C4-2B (cell line): Measurements from ENCODE around the gene ARHGAP42.
A peak's percentile ranks its signal among the peaks of the same experiment; 100 is the strongest.

Experiments used
- ZFX ChIP-seq: fragments of 450-650 bp; IDR thresholded peaks from 2 replicates; pipeline ENCODE4 v1.6.1; 2017
- TF ChIP-seq, protein P1 (sequence below): fragments of 450-650 bp; conservative IDR thresholded peaks from 2 replicates; pipeline ENCODE4 v1.5.1; 2017; ENCODE audit warnings: mild to moderate bottlenecking

DNA sequence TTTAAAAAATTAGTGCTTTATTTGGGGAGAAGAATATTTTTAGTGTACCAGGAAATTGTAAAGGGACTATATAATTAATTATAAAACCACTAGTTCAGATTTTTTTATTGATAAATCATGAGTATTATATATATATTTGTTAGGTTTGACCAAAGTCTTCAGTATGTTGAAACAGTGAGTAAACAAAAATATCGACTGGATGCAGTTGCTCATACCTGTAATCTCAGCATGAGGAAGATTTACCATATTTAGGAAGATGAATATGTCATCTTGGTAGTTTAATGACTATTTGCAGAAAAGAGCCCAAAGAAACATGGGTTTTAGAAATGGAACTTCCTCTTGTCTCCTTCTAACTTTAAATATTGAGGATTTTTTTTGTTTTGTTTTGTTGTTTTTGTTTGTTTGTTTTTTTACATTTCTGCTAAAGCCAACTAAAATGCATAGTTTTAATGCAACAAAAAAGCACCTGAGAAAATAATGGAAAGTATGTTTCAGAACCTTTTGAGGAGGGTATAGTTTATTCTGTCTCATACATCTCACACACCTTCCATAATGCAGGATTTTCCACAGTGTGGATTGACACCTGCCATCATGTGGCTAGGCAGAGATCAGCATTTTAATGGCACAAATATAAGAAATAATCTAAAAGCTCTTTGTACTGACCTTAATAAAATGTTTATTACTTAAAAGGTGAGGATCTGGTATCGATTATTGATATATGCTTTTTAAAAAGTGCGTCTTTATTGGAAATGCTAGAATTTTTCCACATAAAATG is 114.3 kb downstream of the ARHGAP42 start:
- TF ChIP-seq, protein P1, sequence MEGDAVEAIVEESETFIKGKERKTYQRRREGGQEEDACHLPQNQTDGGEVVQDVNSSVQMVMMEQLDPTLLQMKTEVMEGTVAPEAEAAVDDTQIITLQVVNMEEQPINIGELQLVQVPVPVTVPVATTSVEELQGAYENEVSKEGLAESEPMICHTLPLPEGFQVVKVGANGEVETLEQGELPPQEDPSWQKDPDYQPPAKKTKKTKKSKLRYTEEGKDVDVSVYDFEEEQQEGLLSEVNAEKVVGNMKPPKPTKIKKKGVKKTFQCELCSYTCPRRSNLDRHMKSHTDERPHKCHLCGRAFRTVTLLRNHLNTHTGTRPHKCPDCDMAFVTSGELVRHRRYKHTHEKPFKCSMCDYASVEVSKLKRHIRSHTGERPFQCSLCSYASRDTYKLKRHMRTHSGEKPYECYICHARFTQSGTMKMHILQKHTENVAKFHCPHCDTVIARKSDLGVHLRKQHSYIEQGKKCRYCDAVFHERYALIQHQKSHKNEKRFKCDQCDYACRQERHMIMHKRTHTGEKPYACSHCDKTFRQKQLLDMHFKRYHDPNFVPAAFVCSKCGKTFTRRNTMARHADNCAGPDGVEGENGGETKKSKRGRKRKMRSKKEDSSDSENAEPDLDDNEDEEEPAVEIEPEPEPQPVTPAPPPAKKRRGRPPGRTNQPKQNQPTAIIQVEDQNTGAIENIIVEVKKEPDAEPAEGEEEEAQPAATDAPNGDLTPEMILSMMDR: peak; percentile 22
- no peak for TF ChIP-seq ZFX
